ENCODE data around the gene NPAS1.
A peak's percentile ranks its signal among the peaks of the same experiment; 100 is the strongest.
"Not testable (repeated sequence)": the region's sequence is repeated elsewhere in the genome, so short reads cannot be mapped to it uniquely, and the experiment has no call there.

NPAS1 gene

GRCh38 chr19:46990991-46991676 is 28.5 kb upstream of the NPAS1 start:
- peak; percentile 32 for DNase-seq

GRCh38 chr19:46992699-46993535 is 26.7 kb upstream of the NPAS1 start:
- no peak for DNase-seq

DNA sequence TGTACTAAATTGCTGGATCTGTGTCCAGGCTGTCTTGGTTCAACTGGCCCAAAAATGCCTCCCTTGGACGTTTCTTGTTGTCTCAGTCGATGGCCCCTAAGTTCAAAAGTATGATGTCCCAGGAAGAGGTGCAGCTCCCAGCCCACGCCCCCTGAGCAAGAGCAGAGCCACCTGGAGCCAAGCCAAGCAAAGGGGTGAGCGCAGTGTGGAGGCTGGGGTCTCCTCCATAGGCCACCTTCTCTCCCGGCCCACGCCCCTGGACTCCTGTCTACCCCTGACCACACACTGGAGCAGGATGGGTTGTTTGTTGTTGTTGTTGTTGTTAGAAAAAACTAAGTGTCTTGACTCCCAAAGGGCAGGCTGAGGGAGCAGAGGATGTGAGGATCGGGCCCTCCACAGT is 26.0 kb upstream of the NPAS1 start:
- DNase-seq = no peak

DNA sequence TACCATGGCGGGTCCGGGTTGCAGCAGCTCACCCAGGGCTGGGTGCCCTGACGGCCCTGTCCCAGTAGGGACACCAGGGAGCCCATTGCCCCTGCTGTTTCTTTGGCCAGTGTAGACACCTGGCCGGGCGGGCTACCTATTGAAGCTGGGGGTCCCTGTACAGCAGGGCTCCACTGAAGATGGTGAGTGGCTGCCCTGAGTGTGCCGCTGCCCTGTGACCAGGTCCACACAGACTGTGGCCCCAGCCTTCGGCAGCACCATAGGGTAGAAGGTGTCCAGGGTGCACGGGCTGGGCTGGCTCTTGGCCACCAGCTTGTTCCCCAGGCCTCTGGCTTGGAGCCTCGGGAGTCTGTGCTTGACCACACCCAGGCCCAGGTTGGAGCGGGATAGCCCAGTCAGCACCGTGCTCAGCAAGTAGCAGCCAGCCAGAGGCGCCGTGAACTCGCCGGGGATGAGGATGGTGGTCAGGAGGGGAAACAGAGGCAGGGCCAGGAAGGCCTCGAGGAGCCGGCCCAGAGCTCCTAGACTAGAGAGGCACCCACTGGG is 25.4 kb upstream of the NPAS1 start:
- no peak for DNase-seq

- DNase-seq = no peak
These were observed 24.1 kb upstream of the NPAS1 start for GRCh38 chr19:46995492-46995891.

DNA sequence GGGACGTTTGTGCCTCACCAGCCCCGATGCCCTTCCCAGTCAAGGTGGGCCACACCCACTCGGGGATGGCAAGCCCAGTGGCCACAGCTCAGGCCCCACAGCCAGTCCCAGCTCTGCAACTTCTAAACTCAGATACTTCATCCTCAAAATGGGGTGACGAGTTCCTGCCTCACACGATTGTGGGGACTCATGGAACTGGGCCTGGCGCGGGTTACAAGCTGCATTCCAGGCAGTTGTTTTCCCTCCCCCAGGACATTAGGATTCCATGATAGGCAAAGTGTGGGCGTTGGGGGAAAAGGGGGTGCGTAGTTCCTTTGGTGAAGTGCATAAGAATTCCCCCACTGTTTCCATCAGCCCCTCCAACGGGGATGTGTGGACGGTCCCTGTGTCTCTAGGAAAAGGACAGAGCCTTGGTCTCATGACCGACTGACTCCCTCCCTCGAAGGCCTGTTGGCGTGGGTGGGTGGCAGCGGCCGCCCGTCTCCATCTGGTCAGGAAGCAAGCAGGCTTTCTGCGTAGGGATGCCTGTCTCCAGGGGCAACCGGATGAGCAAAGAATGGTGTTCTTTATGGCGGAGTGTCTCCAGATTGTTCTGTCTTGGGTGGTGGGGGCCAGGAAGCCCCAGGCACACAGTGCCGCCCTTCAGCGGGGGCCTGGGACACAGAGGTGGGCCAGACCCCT is 21.1 kb upstream of the NPAS1 start:
- DNase-seq = no peak

- no peak for DNase-seq
These were observed 20.3 kb upstream of the NPAS1 start for GRCh38 chr19:46999377-46999776.

DNA sequence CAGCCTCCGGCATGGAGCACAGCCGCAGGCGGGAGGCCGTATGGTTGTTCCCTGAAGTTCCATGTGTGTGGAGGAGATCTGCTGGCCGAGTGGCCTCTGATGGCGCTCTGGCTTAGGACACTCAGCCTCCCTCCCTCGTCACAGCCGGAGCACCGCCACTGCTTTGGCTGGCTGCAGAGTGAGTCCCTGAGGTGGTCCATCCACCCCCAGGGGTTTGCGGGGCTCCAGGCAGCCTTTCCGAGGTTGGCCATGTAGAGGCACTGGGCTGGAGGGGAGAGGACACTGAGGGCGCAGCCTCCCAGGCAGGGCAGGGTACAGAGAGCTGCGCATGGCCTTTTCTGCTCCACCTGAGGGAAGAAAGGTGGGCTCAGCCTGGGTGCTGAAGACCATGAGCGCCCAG is 19.8 kb upstream of the NPAS1 start:
- DNase-seq = no peak

DNA sequence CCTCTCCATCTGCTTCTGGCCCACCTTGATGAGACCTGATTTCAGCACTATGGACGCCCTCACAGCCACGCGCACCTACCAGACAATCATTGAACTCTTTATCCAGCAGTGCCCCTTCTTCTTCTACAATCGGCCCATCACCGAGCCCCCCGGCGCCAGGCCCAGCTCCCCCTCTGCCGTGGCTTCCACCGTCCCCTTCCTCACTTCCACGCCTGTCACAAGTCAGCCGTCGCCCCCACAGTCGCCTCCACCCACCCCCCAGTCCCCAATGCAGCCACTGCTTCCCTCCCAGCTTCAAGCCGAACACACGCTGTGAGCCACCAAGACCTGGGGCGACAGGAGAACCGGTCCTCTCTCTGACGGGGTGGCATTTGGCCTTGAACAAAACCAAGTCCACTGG is 19.3 kb upstream of the NPAS1 start:
- DNase-seq = no peak

GRCh38 chr19:47001584-47001983 is 18.1 kb upstream of the NPAS1 start:
- no peak for DNase-seq

- DNase-seq = no peak
These were observed 17.4 kb upstream of the NPAS1 start for GRCh38 chr19:47002106-47002766.

DNA sequence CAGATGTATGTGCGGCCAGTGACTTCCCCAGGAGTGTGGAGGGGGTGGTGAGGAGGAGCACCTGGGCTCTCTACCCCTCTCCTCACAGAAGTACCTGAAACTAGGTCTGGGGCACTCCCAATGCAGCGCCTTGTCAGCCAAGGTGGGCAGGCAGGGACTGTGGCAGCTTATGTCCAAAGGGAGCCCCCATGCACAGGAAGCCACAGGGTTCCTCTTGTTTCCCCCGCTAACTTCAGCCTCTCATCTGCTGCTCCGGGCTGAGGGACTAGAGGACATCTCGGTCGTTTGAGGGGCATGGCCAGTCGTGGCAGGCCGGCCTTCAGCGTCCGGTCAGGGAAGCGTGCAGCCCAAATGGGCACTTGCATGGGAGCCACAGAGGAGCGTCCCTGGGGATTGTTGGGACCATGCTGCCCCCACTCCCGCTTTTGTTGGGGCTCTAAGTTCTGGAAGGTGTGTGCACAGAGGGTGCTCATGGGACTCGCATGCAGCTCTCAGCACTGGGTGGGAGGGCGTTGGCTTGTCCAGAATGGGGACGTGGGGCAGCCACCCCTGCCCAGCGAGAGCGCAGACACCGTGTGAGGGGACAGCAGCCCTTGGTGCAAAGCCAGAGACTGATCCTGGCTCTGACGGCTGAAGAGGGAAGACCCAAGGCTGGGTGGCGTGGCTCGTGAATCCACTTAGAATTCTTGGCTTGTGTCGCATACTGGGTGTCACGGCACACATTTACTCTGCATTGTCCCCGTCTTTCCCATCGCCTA is 16.6 kb upstream of the NPAS1 start:
- DNase-seq = no peak

DNA sequence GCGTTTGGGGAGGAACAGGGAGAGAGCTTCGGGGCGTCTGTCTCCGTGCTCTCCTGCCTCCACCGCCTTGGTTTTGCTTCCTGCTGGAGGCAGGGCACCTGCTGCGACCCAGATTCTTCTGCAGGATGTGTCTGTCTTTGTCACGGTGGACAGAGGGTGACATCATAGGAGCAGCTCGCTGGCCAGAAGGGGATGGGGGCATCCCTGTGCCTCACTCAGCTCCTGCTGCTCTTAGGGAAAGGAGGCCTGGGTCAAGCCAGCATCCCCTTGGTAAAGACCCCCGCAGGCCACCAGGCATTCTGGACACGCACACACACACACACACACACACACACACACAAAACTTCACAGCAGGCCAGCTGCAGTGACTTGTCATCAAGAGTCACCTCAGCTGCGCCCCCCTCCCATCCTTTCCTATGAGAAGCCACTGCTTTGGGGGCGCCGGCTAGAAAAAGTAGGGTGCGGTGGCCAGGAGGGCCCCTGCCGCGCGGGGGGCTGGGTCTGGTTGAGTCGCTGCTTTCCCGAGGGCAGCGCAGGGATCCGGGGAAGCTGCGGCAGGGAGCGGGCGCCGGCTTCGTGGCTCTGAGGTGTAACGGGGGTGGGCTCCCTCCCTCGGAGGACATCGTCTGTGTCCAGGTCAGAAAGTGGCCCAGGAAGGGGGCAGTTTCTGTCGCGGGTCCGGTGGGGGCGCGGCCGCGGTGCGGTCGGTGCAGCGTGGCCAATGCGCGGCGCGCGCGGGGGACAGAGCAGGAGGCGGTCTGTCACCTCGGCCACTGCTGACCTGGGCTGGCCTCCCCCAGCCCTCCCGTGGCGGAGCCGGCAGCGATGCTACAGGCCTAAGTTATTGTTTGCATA is 15.8 kb upstream of the NPAS1 start:
- no peak for DNase-seq

GRCh38 chr19:47005164-47005641 is 14.4 kb upstream of the NPAS1 start:
- no peak for DNase-seq

DNA sequence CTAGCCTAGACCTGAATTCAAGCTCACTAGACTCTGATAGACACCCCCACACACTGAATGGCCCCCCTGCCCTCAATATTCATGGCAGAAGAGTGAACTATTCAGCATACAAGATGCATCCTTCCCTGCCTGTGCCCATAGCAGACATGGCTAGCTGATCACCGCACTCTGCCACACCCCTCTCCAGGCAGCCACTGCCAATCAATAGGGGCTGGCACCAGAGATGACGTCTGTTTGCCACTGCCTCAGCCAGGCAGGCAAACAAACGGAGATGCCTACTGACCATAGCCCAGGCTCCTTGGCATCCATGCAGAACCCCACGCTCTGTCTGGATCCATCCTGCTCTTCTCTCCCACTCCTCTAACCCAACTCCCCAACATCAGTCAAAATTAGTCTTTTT is 13.8 kb upstream of the NPAS1 start:
- DNase-seq = no peak

GRCh38 chr19:47006496-47006895 is 13.1 kb upstream of the NPAS1 start:
- no peak for DNase-seq

DNA sequence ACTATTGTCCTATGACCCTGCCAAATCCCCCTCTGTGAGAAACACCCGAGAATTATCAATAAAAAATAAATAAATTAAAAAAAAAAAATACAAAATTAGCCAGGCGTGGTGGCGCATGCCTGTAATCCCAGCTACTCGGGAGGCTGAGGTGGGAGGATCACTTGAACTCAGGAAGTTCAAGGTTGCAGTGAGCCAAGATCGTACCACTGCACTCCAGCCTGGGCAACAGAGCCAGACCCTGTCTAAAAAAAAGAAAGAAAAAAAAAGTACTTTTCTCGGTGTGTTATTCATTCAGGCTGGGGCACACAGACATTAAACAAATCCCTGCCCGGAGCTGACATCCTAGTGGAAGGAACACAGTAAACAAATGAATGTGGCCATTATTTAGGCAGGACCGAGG is 9.1 kb upstream of the NPAS1 start:
- DNase-seq = not testable (repeated sequence)

DNA sequence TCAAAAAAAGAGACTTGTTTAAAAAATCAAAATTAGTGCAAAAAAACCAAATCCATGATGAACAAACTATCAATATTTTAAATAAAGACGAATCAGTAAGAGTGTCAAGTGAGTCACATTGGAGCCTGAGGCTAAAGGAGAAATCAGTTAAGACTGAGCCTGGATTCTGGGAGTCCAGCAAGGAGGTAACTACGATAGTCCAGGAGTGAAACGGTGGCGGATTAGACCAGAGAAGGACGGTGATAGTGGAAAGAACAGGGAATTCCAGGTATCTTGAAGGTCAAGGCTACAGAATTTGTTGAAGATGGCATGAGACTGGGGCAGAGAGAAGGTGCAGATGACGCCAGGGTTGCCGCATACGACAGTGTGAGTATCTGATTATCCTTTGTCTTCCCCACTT is 7.0 kb upstream of the NPAS1 start:
- DNase-seq = no peak

DNA sequence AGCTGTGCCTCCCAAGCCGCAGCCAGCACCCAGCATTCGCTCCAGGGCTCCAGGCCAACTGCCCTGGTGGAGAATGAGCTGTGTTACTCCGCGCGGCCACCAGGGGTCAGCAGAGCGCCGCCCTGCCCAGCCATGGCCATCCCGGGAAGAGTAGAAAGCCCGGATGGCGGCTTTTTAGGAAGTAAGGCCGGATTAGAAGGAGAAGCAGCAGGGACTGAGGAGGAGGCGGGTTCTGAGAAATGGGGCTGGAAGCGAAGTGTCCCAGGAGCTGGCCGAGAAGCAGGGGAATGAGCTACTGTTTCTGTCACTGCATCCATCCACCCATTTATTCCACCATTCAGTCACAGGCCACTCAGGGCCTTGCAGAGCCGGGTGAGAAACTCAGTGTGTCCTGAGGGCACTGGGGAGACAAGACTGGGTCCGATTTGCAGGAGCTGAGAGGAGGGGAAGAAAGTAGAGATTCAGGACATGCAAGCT is 6.6 kb upstream of the NPAS1 start:
- DNase-seq = peak; percentile 59

GRCh38 chr19:47018923-47019322 is 714 bp upstream of the NPAS1 start:
- no peak for DNase-seq
